ENCODE data around the gene MED15.

- TF ChIP-seq, protein P1, sequence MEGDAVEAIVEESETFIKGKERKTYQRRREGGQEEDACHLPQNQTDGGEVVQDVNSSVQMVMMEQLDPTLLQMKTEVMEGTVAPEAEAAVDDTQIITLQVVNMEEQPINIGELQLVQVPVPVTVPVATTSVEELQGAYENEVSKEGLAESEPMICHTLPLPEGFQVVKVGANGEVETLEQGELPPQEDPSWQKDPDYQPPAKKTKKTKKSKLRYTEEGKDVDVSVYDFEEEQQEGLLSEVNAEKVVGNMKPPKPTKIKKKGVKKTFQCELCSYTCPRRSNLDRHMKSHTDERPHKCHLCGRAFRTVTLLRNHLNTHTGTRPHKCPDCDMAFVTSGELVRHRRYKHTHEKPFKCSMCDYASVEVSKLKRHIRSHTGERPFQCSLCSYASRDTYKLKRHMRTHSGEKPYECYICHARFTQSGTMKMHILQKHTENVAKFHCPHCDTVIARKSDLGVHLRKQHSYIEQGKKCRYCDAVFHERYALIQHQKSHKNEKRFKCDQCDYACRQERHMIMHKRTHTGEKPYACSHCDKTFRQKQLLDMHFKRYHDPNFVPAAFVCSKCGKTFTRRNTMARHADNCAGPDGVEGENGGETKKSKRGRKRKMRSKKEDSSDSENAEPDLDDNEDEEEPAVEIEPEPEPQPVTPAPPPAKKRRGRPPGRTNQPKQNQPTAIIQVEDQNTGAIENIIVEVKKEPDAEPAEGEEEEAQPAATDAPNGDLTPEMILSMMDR (IDR thresholded peaks at IDR 0.05), result no peak
- no peak for TF ChIP-seq POLR2A (IDR thresholded peaks at IDR 0.05)
Observed at GRCh38 chr22:20542736-20543135, 35.3 kb downstream of the MED15 start.

Measured in lower leg skin (tissue), 3 donors.